Ishikawa (cell line): ENCODE results near the gene WDR75.

Experiments used
- CEBPB ChIP-seq: IDR thresholded peaks from 2 replicates; pipeline ENCODE4 v1.6.1; 2012
- CREB1 ChIP-seq: IDR thresholded peaks from 2 replicates; pipeline ENCODE4 v1.6.1; 2012; ENCODE audit warnings: low read depth
- EGR1 ChIP-seq: IDR thresholded peaks from 2 replicates; pipeline ENCODE4 v1.6.1; 2012
- EP300 ChIP-seq: IDR thresholded peaks from 2 replicates; pipeline ENCODE4 v1.6.1; 2012; ENCODE audit warnings: borderline replicate concordance
- FOXM1 ChIP-seq: IDR thresholded peaks from 2 replicates; pipeline ENCODE4 v1.6.1; 2012; ENCODE audit warnings: low read depth, borderline replicate concordance
- MAX ChIP-seq: IDR thresholded peaks from 2 replicates; pipeline ENCODE4 v1.6.1; 2012
- NFIC ChIP-seq: IDR thresholded peaks from 2 replicates; pipeline ENCODE4 v1.6.1; 2012
- RAD21 ChIP-seq: IDR thresholded peaks from 2 replicates; pipeline ENCODE4 v1.6.1; 2012; ENCODE audit warnings: low read depth
- TAF1 ChIP-seq: IDR thresholded peaks from 2 replicates; pipeline ENCODE4 v1.6.1; 2012; ENCODE audit warnings: low read depth, mild to moderate bottlenecking
- TCF12 ChIP-seq: IDR thresholded peaks from 2 replicates; pipeline ENCODE4 v1.6.1; 2012; ENCODE audit warnings: low read depth
- TEAD4 ChIP-seq: IDR thresholded peaks from 2 replicates; pipeline ENCODE4 v1.6.1; 2012
- USF1 ChIP-seq: IDR thresholded peaks from 2 replicates; pipeline ENCODE4 v1.6.1; 2012
- YY1 ChIP-seq: IDR thresholded peaks from 2 replicates; pipeline ENCODE4 v1.6.1; 2012; ENCODE audit warnings: low read depth
- ZBTB7A ChIP-seq: IDR thresholded peaks from 2 replicates; pipeline ENCODE4 v1.6.1; 2012; ENCODE audit warnings: low read depth
- TF ChIP-seq, protein P1 (sequence below): IDR thresholded peaks from 2 replicates; pipeline ENCODE4 v1.6.1; 2012; ENCODE audit warnings: low read depth, mild to moderate bottlenecking

Gene WDR75

GRCh38 chr2:189500456-189501160 is 59.3 kb downstream of the WDR75 start:
- TF ChIP-seq, protein P1, sequence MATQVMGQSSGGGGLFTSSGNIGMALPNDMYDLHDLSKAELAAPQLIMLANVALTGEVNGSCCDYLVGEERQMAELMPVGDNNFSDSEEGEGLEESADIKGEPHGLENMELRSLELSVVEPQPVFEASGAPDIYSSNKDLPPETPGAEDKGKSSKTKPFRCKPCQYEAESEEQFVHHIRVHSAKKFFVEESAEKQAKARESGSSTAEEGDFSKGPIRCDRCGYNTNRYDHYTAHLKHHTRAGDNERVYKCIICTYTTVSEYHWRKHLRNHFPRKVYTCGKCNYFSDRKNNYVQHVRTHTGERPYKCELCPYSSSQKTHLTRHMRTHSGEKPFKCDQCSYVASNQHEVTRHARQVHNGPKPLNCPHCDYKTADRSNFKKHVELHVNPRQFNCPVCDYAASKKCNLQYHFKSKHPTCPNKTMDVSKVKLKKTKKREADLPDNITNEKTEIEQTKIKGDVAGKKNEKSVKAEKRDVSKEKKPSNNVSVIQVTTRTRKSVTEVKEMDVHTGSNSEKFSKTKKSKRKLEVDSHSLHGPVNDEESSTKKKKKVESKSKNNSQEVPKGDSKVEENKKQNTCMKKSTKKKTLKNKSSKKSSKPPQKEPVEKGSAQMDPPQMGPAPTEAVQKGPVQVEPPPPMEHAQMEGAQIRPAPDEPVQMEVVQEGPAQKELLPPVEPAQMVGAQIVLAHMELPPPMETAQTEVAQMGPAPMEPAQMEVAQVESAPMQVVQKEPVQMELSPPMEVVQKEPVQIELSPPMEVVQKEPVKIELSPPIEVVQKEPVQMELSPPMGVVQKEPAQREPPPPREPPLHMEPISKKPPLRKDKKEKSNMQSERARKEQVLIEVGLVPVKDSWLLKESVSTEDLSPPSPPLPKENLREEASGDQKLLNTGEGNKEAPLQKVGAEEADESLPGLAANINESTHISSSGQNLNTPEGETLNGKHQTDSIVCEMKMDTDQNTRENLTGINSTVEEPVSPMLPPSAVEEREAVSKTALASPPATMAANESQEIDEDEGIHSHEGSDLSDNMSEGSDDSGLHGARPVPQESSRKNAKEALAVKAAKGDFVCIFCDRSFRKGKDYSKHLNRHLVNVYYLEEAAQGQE: no peak
- no peak for TF ChIP-seq TCF12

DNA sequence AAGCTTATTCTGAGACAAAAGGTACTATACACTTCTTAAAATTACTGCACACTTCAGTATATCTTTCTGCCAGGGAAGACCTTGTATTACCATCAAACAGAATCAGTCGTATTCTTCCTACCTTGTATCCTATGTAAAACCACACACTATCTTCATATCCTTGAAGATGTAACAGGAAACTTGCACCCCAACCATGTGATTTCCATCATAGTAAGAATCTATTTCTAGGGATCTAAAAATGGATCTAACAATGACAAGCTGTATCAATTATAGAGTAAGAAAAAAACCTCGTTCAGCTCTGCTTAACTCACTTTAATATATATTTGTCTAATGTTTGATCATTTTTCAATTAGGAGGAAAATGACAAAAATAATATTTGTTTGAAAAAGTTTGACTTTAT is 60.2 kb downstream of the WDR75 start:
- TF ChIP-seq FOXM1 (no peak), TCF12 (no peak), EGR1 (no peak), EP300 (no peak), RAD21 (no peak), YY1 (no peak), ZBTB7A (no peak), TAF1 (no peak), CEBPB (no peak), USF1 (no peak), NFIC (no peak), TEAD4 (no peak), CREB1 (no peak), MAX (no peak)
- TF ChIP-seq, protein P1: no peak

DNA sequence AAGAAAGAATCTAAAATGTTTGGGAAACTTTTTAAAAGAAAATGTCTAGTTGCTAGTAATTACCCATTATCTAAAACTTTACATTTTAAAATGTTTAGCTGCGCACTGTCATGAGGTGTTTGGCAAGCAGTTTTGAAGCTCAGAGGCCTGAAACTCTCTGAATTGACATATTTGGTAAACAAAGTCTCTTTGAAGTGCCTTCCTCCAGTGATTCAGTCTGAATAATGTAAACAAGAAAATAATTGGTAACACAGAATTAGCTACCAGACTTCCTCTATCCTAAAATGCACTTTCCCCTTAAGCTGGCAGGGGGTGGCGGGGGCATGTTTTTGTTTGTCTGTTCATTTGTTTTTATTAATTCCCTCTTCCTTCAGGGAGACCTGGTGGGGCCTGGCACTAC is 61.4 kb downstream of the WDR75 start:
- TF ChIP-seq, protein P1: no peak

DNA sequence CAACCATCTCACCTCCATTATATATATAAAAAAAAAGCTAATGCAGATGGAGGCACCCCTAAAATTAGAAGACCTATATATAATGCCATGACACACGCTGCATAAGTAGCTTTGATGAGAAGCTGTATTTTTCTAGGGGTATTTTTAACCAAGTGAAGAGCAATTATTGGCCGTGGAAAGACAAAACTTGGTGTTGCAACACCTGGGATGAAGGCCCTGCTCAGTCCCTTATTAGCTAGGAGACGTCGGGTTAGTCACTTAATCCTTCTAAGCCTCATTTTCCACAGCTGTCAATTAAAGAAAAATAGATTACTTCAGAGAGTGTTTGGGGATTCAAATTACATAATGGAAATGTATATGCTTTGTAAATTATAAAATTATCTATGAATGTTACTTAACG is 63.0 kb downstream of the WDR75 start:
- TF ChIP-seq CEBPB (0 out of 2 replicates have a peak, but pooled peaks have one; percentile 5), CREB1 (no peak)

GRCh38 chr2:189505492-189505891 is 64.2 kb downstream of the WDR75 start:
- TF ChIP-seq RAD21 (no peak), TAF1 (no peak), CREB1 (no peak), FOXM1 (no peak), TEAD4 (no peak), USF1 (no peak)
- TF ChIP-seq, protein P1: no peak
